Panc1 (cell line): ENCODE data around the gene DIP2C. TPM values are rescaled to one million over a fixed set of nuclear protein-coding genes. Genes with fewer than 3 reads are reported as not detected.

Experiments
- ATAC-seq: fragments of 200-7000 bp; cut with Tn5 transposase; 2 replicates; pipeline ENCODE4 v1.9.1; 2020; ENCODE audit warnings: mild to moderate bottlenecking, moderate library complexity
- BruUV-seq: library from RNA; stranded (reverse); fragments of 400-500 nt; replicated peaks from 2 replicates; lab custom pipeline; 2021; lab: Mats Ljungman, UMichigan
- CTCF ChIA-PET: fragments of 300-600 bp; sonication (Branson Sonifier 250); formaldehyde crosslinking; loops from one replicate; lab custom pipeline; 2022; ENCODE audit warnings: antibody characterized with exemption; lab: Charles Lee
- POLR2A ChIA-PET: fragments of 300-600 bp; sonication (Branson Sonifier 250); formaldehyde crosslinking; loops from one replicate; lab custom pipeline; 2022; ENCODE audit warnings: antibody characterized with exemption; lab: Charles Lee
- DNase-seq: peaks from one replicate; pipeline ENCODE4 v3.0.0-alpha.2; 2010; ENCODE audit warnings: low read depth, low spot score
- H3K27ac ChIP-seq: 2 replicates; pipeline ENCODE4 v1.5.1; 2011; ENCODE audit warnings: mild to moderate bottlenecking, low read length, inconsistent platforms
- H3K27me3 ChIP-seq: fragments of 200-500 bp; sonication (Bioruptor generic); 2 replicates; pipeline ENCODE4 v1.6.0; 2014; ENCODE audit warnings: low read length, inconsistent platforms; ENCODE audit not compliant: control insufficient read depth, insufficient read depth
- H3K36me3 ChIP-seq: fragments of 200-500 bp; sonication (Bioruptor generic); 2 replicates; pipeline ENCODE4 v1.5.1; 2014; ENCODE audit warnings: inconsistent platforms, mild to moderate bottlenecking, low read length, moderate library complexity; ENCODE audit not compliant: control insufficient read depth, insufficient read depth
- H3K4me1 ChIP-seq: 2 replicates; pipeline ENCODE4 v1.5.1; 2011; ENCODE audit warnings: inconsistent platforms, mild to moderate bottlenecking, low read length, moderate library complexity; ENCODE audit not compliant: control insufficient read depth, insufficient read depth
- H3K4me3 ChIP-seq, 2 experiments: 2 replicates each; pipeline ENCODE4 v1.5.1; 2011 to 2012; ENCODE audit warnings: low read depth in 2 of 2, low read length in 2 of 2, mild to moderate bottlenecking in 2 of 2, inconsistent platforms in 1 of 2, moderate library complexity in 1 of 2
- H3K9me3 ChIP-seq: fragments of 200-500 bp; sonication (Bioruptor generic); 2 replicates; pipeline ENCODE4 v1.5.1; 2014; ENCODE audit warnings: low read depth, mild to moderate bottlenecking, inconsistent platforms, low read length, moderate library complexity; ENCODE audit not compliant: control insufficient read depth, insufficient read depth
- CTCF ChIP-seq: fragments of 450-650 bp; IDR thresholded peaks from 2 replicates; pipeline ENCODE4 v1.5.1; 2017; ENCODE audit warnings: mild to moderate bottlenecking
- POLR2AphosphoS5 ChIP-seq: IDR thresholded peaks from 2 replicates; pipeline ENCODE4 v1.6.1; 2012; ENCODE audit warnings: mild to moderate bottlenecking, low read depth, low read length, moderate library complexity
- REST ChIP-seq, 2 experiments: IDR thresholded peaks; 2 replicates each; pipeline ENCODE4 v1.6.1; 2011 to 2012; ENCODE audit warnings: low read depth in 2 of 2, control low read depth in 1 of 2, low read length in 1 of 2, mild to moderate bottlenecking in 1 of 2, moderate library complexity in 1 of 2; ENCODE audit not compliant: insufficient read depth in 1 of 2
- SIN3A ChIP-seq: IDR thresholded peaks from 2 replicates; pipeline ENCODE4 v1.6.1; 2012; ENCODE audit warnings: low read depth, mild to moderate bottlenecking, low read length, moderate library complexity, borderline replicate concordance; ENCODE audit not compliant: insufficient read depth
- TCF7L2 ChIP-seq: IDR thresholded peaks from 2 replicates; pipeline ENCODE4 v1.6.1; 2011; ENCODE audit warnings: mild to moderate bottlenecking, low read depth, low read length, inconsistent platforms
- in situ Hi-C: cut with HindIII; loops from 2 replicates; pipeline ENCODE4 v1.10.0; 2016; ENCODE audit warnings: low sequenced_read_pairs, low pct_unique_long_range_greater_than_20kb
- intact Hi-C: fragments of 100-400 bp; cut with micrococcal nuclease; formaldehyde crosslinking; loops from one replicate; pipeline ENCODE4 v1.10.0; 2022; ENCODE audit not compliant: unreplicated experiment
- total RNA-seq: library from RNA; stranded (reverse); gene quantifications from one replicate; pipeline ENCODE4 v1.2.1, GENCODE V29; 2021; ENCODE audit not compliant: unreplicated experiment

Gene DIP2C
- total RNA-seq, 1 experiment from 2014 or later, result 13.2 TPM

GRCh38 chr10:664301-664700 lies 25.2 kb downstream of the DIP2C start:
- no peak overlapping the region; the same call in 1 of the 2 replicates for H3K27ac ChIP-seq
- no peaks in the 10 kb centered on the region for H3K36me3 ChIP-seq
- ChIA-PET CTCF (interaction anchor here (1.0 kb wide), 1 partner anchor 153 kb away, joined by 3 read pairs; no protein-coding TSS in a partner anchor), POLR2A (no interaction called here)
- H3K9me3 ChIP-seq, result no peaks in the 10 kb centered on the region
- H3K27me3 ChIP-seq, result no peaks in the 10 kb centered on the region
- DNase-seq (no peak), ATAC-seq (no peak)
- no TSS peak for BruUV-seq
- TF ChIP-seq POLR2AphosphoS5 (no peak), REST (IDR thresholded peaks at IDR 0.05; ENCODE audit: insufficient read depth in 1 of 2, low read depth in 2 of 2, low read length in 1 of 2) (no peak)
- in situ Hi-C loops, result no loop called here
- intact Hi-C loops, result loop anchor here (10.0 kb wide), 1 partner anchor 150 kb away; no protein-coding TSS in a partner anchor
- no peak overlapping the region for H3K4me3 ChIP-seq
- H3K4me1 ChIP-seq, result peaks cover 3% of the 10 kb centered on the region

DNA sequence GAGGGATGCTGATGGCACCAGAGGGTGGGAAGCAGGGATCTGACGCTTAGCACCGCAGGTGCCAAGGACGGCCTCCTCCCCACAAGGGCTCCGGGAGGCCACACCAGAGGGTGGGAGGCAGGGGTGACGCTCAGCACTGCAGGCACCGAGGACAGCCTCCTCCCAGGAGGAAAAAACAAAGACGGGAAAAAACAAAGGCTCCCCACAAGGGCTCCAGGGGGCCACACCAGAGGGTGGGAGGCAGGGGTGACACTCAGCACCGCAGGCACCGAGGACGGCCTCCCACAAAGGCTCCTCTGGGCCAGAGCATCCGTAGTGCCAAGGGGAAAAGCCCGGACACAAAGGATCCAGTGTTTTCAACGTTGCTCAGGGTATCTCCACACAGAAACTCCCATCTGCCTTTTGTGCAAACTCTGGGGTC lies 25.6 kb downstream of the DIP2C start:
- CTCF ChIA-PET, result no interaction called here
- in situ Hi-C loops (no loop called here), intact Hi-C loops (loop anchor here (10.0 kb wide), 1 partner anchor 149 kb away; no protein-coding TSS in a partner anchor)
- H3K4me1 ChIP-seq, result peaks cover 3% of the 10 kb centered on the region
- no peaks in the 10 kb centered on the region for H3K9me3 ChIP-seq
- no peak overlapping the region for H3K4me3 ChIP-seq
- ATAC-seq (no peak), DNase-seq (no peak)
- H3K27me3 ChIP-seq, result no peaks in the 10 kb centered on the region
- no peak overlapping the region; the same call in 1 of the 2 replicates for H3K27ac ChIP-seq
- POLR2A ChIA-PET, result no interaction called here
- H3K36me3 ChIP-seq, result no peaks in the 10 kb centered on the region
- BruUV-seq, result no TSS peak
- TF ChIP-seq CTCF (no peak), TCF7L2 (no peak), POLR2AphosphoS5 (no peak), SIN3A (no peak), REST (IDR thresholded peaks at IDR 0.05; ENCODE audit: insufficient read depth in 1 of 2, low read depth in 2 of 2, low read length in 1 of 2) (no peak)
